ENCODE measurements around the gene TBL3.

DNA sequence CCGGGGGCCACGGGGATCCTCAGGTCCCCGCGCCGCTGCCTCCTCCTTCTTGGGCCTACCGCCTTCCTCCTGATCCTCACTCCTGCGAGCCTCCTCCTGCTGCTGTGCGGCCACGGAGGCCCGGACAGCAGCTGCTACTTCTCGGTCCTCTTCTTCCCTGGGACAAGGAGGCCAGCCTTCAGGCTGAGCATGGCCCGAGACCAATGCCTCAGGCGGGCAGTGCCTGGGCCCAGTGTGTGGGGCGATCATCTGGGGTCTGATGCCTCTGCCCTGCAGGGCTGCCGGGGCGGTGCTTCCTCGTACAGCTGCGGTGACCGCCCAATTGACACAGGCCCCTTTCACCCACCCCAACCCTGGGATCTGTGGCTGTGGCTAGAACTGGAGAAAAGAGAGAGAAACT, 29.2 kb downstream of the TBL3 start:
- no peak for TF ChIP-seq ZFP30 (CRISPR knock-in tag; IDR thresholded peaks at IDR 0.05)
- TF ChIP-seq, protein P1, sequence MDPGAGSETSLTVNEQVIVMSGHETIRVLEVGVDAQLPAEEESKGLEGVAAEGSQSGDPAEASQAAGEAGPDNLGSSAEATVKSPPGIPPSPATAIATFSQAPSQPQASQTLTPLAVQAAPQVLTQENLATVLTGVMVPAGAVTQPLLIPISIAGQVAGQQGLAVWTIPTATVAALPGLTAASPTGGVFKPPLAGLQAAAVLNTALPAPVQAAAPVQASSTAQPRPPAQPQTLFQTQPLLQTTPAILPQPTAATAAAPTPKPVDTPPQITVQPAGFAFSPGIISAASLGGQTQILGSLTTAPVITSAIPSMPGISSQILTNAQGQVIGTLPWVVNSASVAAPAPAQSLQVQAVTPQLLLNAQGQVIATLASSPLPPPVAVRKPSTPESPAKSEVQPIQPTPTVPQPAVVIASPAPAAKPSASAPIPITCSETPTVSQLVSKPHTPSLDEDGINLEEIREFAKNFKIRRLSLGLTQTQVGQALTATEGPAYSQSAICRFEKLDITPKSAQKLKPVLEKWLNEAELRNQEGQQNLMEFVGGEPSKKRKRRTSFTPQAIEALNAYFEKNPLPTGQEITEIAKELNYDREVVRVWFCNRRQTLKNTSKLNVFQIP (CRISPR knock-in tag; IDR thresholded peaks at IDR 0.05; ENCODE audit: borderline replicate concordance, low read depth) = no peak
- TF ChIP-seq PPARA (CRISPR knock-in tag; IDR thresholded peaks at IDR 0.05; ENCODE audit: borderline replicate concordance) = no peak
- no peak for TF ChIP-seq ARNTL (CRISPR knock-in tag; IDR thresholded peaks at IDR 0.05; ENCODE audit: borderline replicate concordance, low read depth)
- TF ChIP-seq PATZ1 (CRISPR knock-in tag; IDR thresholded peaks at IDR 0.05; ENCODE audit: borderline replicate concordance) = no peak
- TF ChIP-seq, protein P2, sequence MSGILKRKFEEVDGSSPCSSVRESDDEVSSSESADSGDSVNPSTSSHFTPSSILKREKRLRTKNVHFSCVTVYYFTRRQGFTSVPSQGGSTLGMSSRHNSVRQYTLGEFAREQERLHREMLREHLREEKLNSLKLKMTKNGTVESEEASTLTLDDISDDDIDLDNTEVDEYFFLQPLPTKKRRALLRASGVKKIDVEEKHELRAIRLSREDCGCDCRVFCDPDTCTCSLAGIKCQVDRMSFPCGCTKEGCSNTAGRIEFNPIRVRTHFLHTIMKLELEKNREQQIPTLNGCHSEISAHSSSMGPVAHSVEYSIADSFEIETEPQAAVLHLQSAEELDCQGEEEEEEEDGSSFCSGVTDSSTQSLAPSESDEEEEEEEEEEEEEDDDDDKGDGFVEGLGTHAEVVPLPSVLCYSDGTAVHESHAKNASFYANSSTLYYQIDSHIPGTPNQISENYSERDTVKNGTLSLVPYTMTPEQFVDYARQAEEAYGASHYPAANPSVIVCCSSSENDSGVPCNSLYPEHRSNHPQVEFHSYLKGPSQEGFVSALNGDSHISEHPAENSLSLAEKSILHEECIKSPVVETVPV (CRISPR knock-in tag; IDR thresholded peaks at IDR 0.05) = no peak

Measured in SK-N-SH treated with all-trans-retinoic acid at 6 μM for 48 hours (cell line).